ENCODE data around the gene SUSD1. TPM values are rescaled to one million over a fixed set of nuclear protein-coding genes. Genes with fewer than 3 reads are reported as not detected.

Gene SUSD1
- total and polyA plus RNA-seq, 9 of the 15 experiments (the other 6 are each of a cell fraction or from before 2014, with no cell fraction given): 10.9 to 44.4 (median 36.1) TPM

GRCh38 chr9:112180387-112180881, 5.3 kb upstream of the SUSD1 start (continued):
- TF ChIP-seq CBFA2T3 (IDR thresholded peaks at IDR 0.05) (no peak), ATF2 (CRISPR knock-in tag; IDR thresholded peaks at IDR 0.05) (no peak), ZNF274 (IDR thresholded peaks at IDR 0.05; ENCODE audit: borderline replicate concordance, low read depth, low read length) (no peak), NKRF (IDR thresholded peaks at IDR 0.05; ENCODE audit: borderline replicate concordance) (no peak), ZNF589 (CRISPR knock-in tag; IDR thresholded peaks at IDR 0.05; ENCODE audit: low read depth) (no peak; the same call in 1 of the 2 replicates), KLF13 (tag; IDR thresholded peaks at IDR 0.05; ENCODE audit: borderline replicate concordance, low read depth) (peak; percentile 38; the same call in 1 of the 2 replicates), CREB3L1 (IDR thresholded peaks at IDR 0.05; ENCODE audit: borderline replicate concordance, low read depth) (no peak), ZNF778 (CRISPR knock-in tag; IDR thresholded peaks at IDR 0.05) (no peak), ZEB2 (IDR thresholded peaks at IDR 0.05) (peak; percentile 75), HSF4 (CRISPR knock-in tag; IDR thresholded peaks at IDR 0.05; ENCODE audit: borderline replicate concordance) (peak; percentile 50; the same call in 1 of the 2 replicates), BCOR (IDR thresholded peaks at IDR 0.05) (no peak), ZNF143 (CRISPR knock-in tag; IDR thresholded peaks at IDR 0.05) (no peak), POLR3A (IDR thresholded peaks at IDR 0.05; ENCODE audit: borderline replicate concordance, extremely low read depth, insufficient read depth, insufficient read length) (no peak), ZNF146 (CRISPR knock-in tag; IDR thresholded peaks at IDR 0.05; ENCODE audit: unreplicated experiment) (no peak), ZNF507 (tag; conservative IDR thresholded peaks at IDR 0.05) (no peak), CEBPG (CRISPR knock-in tag; IDR thresholded peaks at IDR 0.05) (no peak), CEBPG (tag; conservative IDR thresholded peaks at IDR 0.05 in 1 of 2, IDR thresholded peaks at IDR 0.05 in 1 of 2) (no peak), HNRNPLL (IDR thresholded peaks at IDR 0.05; ENCODE audit: low read depth, low read length, poor library complexity, severe bottlenecking) (no peak), ERF (CRISPR knock-in tag; IDR thresholded peaks at IDR 0.05) (no peak), SETDB1 (IDR thresholded peaks at IDR 0.05; ENCODE audit: low read length) (no peak), MCM5 (IDR thresholded peaks at IDR 0.05; ENCODE audit: low read depth) (no peak), ZFP1 (CRISPR knock-in tag; IDR thresholded peaks at IDR 0.05) (no peak), GATAD2B (IDR thresholded peaks at IDR 0.05; ENCODE audit: borderline replicate concordance) (no peak), HOMEZ (CRISPR knock-in tag; IDR thresholded peaks at IDR 0.05) (no peak), MTA2 (IDR thresholded peaks at IDR 0.05; ENCODE audit: low read depth) (0 out of 2 replicates have a peak, but pooled peaks have one; percentile 19)

Data from K562 (cell line).